Activated CD4-positive, alpha-beta memory T cell treated with anti-CD3 and anti-CD28 coated beads for 36 hours (primary cell): ENCODE measurements around the gene RPA3. TPM values are rescaled to one million over a fixed set of nuclear protein-coding genes. Genes with fewer than 3 reads are reported as not detected.

Experiments
- CTCF ChIA-PET: fragments of 350-600 bp; sonication (Branson Sonifier 250); formaldehyde crosslinking; loops from one replicate; lab custom pipeline; 2021; ENCODE audit warnings: antibody characterized with exemption, inconsistent platforms; lab: Charles Lee
- POLR2A ChIA-PET: fragments of 350-600 bp; sonication (Branson Sonifier 250); formaldehyde crosslinking; loops from one replicate; lab custom pipeline; 2021; ENCODE audit warnings: antibody characterized with exemption; lab: Charles Lee
- DNase-seq: peaks from one replicate; pipeline ENCODE4 v3.0.0-alpha.2; 2020
- H3K27ac Mint-ChIP-seq: one replicate; pipeline ENCODE4 v1.8.0; 2021; ENCODE audit warnings: mixed read lengths
- H3K27me3 Mint-ChIP-seq: one replicate; pipeline ENCODE4 v1.8.0; 2021; ENCODE audit warnings: mixed read lengths
- H3K36me3 Mint-ChIP-seq: one replicate; pipeline ENCODE4 v1.8.0; 2021; ENCODE audit warnings: mixed read lengths
- H3K4me1 Mint-ChIP-seq: one replicate; pipeline ENCODE4 v1.8.0; 2021; ENCODE audit warnings: low read depth, mixed read lengths
- H3K4me3 Mint-ChIP-seq: one replicate; pipeline ENCODE4 v1.8.0; 2021; ENCODE audit warnings: mild to moderate bottlenecking, mixed read lengths
- H3K9me3 Mint-ChIP-seq: one replicate; pipeline ENCODE4 v1.8.0; 2021; ENCODE audit warnings: mixed read lengths
- intact Hi-C: fragments of 100-400 bp; cut with micrococcal nuclease; formaldehyde crosslinking; loops from one replicate; pipeline ENCODE4 v1.15.1; 2023
- total RNA-seq, 2 experiments: library from RNA; stranded (reverse); gene quantifications; one replicate each; pipeline ENCODE4 v1.2.3, GENCODE V29; 2021

RPA3 gene
- 100 to 1,000 TPM; 214 to 220 TPM for total RNA-seq

DNA sequence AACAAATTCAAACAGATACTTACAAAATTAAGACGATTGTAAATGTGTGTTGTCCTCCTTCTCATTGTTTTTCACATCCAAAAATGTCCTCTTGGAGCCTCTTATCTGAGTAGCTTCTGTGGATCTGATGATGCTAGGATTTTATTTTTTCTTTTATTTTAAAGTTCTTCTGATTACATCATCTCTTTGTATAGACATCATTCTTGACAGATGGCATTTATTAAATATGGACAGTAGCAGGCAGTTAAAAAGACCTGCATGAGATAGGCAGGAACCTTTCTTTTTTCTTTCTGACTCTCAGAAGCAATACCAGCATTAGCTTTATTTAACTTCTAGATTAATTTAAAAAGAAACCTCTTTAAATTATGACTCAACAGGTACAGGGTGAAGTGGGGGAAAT, at the start of gene RPA3:
Gene RPA3, minus strand, starts transcription at position 116 of the 400 bp plus-strand sequence. CDS start 78,189 bp downstream, outside the sequence.
- no peaks in the 10 kb centered on the region for H3K27me3 Mint-ChIP-seq
- DNase-seq = no peak
- H3K9me3 Mint-ChIP-seq = no peaks in the 10 kb centered on the region
- peaks cover 17% of the 10 kb centered on the region for H3K4me1 Mint-ChIP-seq
- peak within 1 kb of the TSS; percentile 45 for H3K27ac Mint-ChIP-seq
- intact Hi-C loops = loop anchor here (2.0 to 5.0 kb wide), 4 partner anchors 38 to 322 kb away; partner anchors contain the start of gene UMAD1
- peaks cover 5% of the 10 kb centered on the region for H3K36me3 Mint-ChIP-seq
- H3K4me3 Mint-ChIP-seq = peak within 1 kb of the TSS; percentile 8
- ChIA-PET CTCF (interaction anchor here (0.8 to 1.7 kb wide), 5 partner anchors 37 to 499 kb away, joined by 3 to 14 read pairs (median 4); no protein-coding TSS in a partner anchor), POLR2A (interaction anchor here (1.4 to 2.2 kb wide), 3 partner anchors 16 to 150 kb away, joined by 3 to 8 read pairs (median 4); partner anchors contain the start of gene UMAD1)

DNA sequence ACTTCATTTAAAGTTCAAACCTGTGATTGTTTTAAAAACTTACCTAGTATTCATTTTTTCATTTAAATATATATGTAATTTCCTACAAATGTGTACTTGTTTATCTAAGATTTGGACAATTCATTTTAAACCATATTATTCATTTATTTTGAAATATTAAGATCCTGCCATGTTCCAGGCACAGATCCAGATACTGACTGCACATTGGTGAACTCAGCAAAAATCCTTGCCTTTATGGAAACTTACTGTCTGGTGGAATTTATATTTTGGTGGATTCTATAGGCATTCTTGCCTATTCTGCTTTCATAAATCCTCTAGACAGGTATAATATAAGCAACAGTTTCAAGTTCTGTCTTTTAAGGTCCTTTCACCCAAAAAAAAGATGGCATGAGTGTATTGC, 48.3 kb upstream of the RPA3 start:
- Mint-ChIP-seq H3K27me3 (no peaks in the 10 kb centered on the region), H3K4me3 (no peak overlapping the region), H3K36me3 (no peaks in the 10 kb centered on the region), H3K9me3 (no peaks in the 10 kb centered on the region), H3K27ac (no peak overlapping the region), H3K4me1 (peaks cover 31% of the 10 kb centered on the region)
- CTCF ChIA-PET = interaction anchor here (0.7 kb wide), 1 partner anchor 14 kb away, joined by 3 read pairs; no protein-coding TSS in a partner anchor
- intact Hi-C loops = loop anchor here (10.0 kb wide), 1 partner anchor 582 kb away; the partner anchor contains the start of gene C1GALT1
- no peak for DNase-seq
- POLR2A ChIA-PET = no interaction called here

DNA sequence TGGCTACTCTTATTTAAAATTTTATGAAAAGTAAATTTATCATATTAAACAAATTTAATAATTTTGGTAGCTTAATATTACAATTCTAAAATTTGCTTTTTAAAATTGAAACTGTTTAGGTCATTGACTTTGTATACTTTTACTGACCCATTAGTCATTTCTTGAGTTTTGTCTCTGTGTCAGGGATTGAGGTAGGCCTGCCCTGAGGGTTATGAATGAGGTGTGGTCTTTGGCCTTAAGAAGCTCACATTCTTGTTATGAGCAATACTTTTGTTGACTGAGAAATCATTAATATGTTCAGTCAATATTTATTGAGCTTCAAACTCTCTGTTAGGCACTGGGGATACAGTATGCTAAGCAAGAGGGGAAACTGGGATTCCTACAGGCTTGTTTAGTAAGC, 47.0 kb upstream of the RPA3 start:
- ChIA-PET CTCF (interaction anchor here (0.7 to 2.1 kb wide), 7 partner anchors 45 to 451 kb away, joined by 3 to 14 read pairs (median 3); no protein-coding TSS in a partner anchor), POLR2A (no interaction called here)
- no peak for DNase-seq
- no peak overlapping the region for H3K27ac Mint-ChIP-seq
- no peaks in the 10 kb centered on the region for H3K27me3 Mint-ChIP-seq
- peaks cover 32% of the 10 kb centered on the region for H3K4me1 Mint-ChIP-seq
- no peaks in the 10 kb centered on the region for H3K9me3 Mint-ChIP-seq
- intact Hi-C loops = loop anchor here (10.0 kb wide), 1 partner anchor 581 kb away; the partner anchor contains the start of gene C1GALT1
- no peak overlapping the region for H3K4me3 Mint-ChIP-seq
- no peaks in the 10 kb centered on the region for H3K36me3 Mint-ChIP-seq

DNA sequence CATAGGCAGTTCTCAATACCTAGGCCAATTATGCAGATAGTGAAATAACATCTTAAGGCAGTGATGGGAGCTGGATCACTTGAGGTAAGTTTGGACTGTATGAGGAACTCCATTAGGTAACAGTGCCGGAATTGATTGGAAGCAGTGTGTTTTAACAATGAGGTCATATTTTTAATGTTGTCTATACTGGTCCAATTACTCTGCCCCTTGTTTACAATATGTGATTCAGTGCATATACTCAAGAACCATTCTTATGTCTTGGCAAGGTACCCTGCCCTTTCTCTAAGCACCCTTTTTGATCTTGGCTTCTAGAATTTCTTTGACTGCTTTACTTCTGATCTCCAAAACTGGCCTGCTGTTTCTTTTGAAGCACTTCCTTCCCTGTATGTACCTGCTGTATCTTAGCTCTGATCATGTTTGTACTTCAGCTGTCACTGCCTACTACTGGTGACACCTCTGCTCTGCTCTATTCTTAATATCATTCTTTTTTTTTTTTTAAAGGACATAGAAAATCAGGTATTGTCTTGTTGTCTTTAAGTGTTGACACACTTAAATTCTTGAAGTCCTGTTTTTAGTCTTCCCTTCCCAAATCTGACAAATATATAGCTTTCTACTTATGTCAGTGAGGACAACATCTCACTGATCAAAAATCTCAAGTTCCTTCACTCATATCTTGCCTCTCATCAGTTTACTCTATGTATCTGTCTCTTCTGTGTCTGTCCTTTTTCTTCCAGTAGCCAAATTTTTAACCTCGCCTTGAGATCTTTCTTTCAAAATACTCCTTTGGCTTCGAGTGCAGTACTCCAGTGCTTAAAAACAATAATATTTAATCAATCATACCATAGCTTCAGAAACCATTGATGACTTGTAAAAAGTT, 46.4 kb upstream of the RPA3 start:
- intact Hi-C loops = loop anchor here (5.0 to 10.0 kb wide), 8 partner anchors 122 to 580 kb away; partner anchors contain the start of genes C1GALT1, GLCCI1 and UMAD1
- Mint-ChIP-seq H3K4me3 (no peak overlapping the region), H3K36me3 (no peaks in the 10 kb centered on the region), H3K27me3 (no peaks in the 10 kb centered on the region), H3K4me1 (peaks cover 32% of the 10 kb centered on the region), H3K27ac (peak overlapping the region; percentile 1), H3K9me3 (no peaks in the 10 kb centered on the region)
- ChIA-PET CTCF (interaction anchor here (0.6 to 2.1 kb wide), 10 partner anchors 45 to 453 kb away, joined by 3 to 14 read pairs (median 3); no protein-coding TSS in a partner anchor), POLR2A (interaction anchor here (1.3 kb wide), 1 partner anchor 46 kb away, joined by 7 read pairs; no protein-coding TSS in a partner anchor)
- no peak for DNase-seq

DNA sequence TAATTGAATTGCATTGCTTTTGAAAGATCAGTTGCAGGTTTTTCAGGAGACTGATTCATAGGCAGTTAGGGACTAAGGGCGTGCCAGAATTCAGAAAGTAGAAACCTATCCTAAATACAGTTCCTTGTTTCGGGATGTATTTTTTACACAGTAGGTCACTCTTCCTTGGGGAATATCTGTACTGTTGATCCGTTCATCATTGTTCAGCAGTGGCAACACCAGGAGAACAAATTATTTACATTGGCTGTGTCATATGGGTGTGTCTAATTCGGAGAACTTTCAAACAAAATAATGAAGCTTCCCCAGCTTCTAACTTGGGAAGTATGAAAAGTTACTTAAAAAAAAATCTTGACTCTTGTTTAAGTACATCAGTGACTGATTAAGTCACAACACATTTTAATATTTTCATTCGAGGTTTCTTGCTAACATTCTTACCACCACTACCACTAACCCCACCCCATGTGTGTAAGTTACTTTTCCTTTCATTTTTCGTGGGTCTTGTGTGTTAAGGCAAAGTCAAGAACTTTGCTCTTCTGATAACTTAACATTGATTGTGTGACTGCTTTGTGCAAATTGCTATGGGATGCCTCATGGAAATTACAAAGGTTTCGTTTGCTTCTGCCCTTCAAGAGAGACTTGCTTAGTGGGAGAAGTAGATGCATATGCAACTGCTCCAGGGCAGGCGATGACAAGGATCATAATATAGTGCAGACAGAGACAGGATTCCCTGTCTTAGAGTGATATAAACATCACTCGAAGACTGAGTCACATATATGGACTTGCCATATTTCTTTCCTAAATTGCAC, 43.8 kb upstream of the RPA3 start:
- ChIA-PET POLR2A (no interaction called here), CTCF (interaction anchor here (1.2 to 5.3 kb wide), 5 partner anchors 10 to 427 kb away, joined by 3 to 51 read pairs (median 5); no protein-coding TSS in a partner anchor)
- H3K4me1 Mint-ChIP-seq = peaks cover 32% of the 10 kb centered on the region
- peak; percentile 16 for DNase-seq
- peak overlapping the region; percentile 88 for H3K4me3 Mint-ChIP-seq
- intact Hi-C loops = loop anchor here (1.0 to 10.0 kb wide), 12 partner anchors 43 to 577 kb away; partner anchors contain the start of genes C1GALT1, GLCCI1 and UMAD1
- H3K27me3 Mint-ChIP-seq = no peaks in the 10 kb centered on the region
- no peaks in the 10 kb centered on the region for H3K9me3 Mint-ChIP-seq
- H3K27ac Mint-ChIP-seq = peak overlapping the region; percentile 83
- no peaks in the 10 kb centered on the region for H3K36me3 Mint-ChIP-seq

DNA sequence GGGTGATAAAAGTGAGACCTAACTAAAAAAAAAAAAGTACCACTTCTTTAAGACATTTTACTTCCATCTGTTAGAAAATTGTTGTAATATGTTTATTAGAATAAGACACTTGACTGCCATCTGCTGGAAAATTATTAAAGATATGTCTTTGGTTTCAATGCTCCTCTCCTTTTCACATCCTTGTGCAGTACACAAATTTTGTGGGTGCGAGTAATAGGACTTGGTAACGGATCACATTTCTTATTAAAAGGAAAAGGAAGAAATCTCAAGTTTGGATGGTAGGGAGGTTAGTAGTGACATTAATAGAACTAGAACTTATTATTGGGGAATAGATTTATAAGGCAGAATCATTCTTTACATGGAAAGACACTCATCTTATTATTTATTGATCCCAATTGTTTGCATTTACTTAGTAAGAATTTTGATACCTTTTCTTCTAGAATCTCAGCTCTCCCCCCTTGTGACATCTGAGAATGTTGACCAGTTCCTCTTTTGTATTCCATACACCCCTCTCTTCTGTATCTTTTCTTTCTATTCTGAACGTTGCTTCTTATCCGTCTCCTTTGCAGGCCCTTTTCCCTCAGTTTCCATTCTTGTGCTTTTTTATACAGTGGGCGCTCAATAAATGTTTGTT, 43.0 kb upstream of the RPA3 start:
- H3K9me3 Mint-ChIP-seq = no peaks in the 10 kb centered on the region
- H3K4me1 Mint-ChIP-seq = peaks cover 32% of the 10 kb centered on the region
- H3K36me3 Mint-ChIP-seq = no peaks in the 10 kb centered on the region
- peak overlapping the region; percentile 88 for H3K4me3 Mint-ChIP-seq
- DNase-seq = no peak
- ChIA-PET POLR2A (no interaction called here), CTCF (interaction anchor here (1.1 to 5.3 kb wide), 10 partner anchors 11 to 658 kb away, joined by 3 to 51 read pairs (median 4); partner anchors contain the start of gene UMAD1)
- H3K27me3 Mint-ChIP-seq = no peaks in the 10 kb centered on the region
- H3K27ac Mint-ChIP-seq = peak overlapping the region; percentile 83
- intact Hi-C loops = loop anchor here (1.0 to 10.0 kb wide), 10 partner anchors 80 to 577 kb away; partner anchors contain the start of genes C1GALT1, GLCCI1 and UMAD1

DNA sequence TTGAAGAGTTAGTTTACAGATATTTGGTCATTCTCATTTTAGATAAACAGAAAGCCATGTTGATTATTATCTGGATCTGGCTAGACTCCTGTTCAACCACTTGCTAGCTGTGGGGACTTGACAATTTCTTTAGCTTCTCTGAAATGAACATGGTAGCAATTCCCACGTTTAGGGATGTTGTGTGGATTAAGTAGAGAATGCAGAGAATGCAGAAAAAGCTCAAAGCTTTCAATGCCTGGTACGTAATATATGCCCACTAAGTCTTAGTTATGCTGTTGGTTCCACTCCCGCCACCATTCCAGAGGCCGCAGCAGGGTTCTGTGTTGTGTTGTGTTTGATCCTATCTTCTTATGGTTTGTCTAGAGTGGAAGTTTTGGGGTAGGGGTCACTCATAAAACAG, 39.2 kb upstream of the RPA3 start:
- POLR2A ChIA-PET = no interaction called here

DNA sequence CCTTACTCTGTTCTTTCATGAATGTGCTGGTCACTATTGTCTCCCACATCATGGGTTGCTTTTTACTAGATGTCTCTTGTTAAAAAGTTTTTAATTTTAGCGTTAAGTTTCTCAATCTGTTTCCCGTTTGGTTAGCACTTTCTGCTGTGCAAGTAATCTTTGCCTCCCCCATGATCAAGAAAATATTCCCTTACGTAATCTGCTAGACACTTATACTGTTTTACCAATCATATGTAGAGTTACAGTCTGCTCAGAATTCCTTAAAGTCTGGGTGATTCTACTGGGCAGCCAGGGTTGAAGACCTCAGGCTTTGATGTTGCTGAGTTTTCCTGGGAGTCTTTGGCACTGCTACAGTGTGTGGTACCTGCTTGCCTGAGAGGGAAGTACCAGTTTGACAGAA, 38.2 kb upstream of the RPA3 start:
- H3K4me1 Mint-ChIP-seq = peaks cover 4% of the 10 kb centered on the region
- ChIA-PET CTCF (no interaction called here), POLR2A (no interaction called here)
- H3K9me3 Mint-ChIP-seq = no peaks in the 10 kb centered on the region
- peaks cover 3% of the 10 kb centered on the region for H3K36me3 Mint-ChIP-seq
- intact Hi-C loops = no loop called here
- H3K4me3 Mint-ChIP-seq = no peak overlapping the region
- no peaks in the 10 kb centered on the region for H3K27me3 Mint-ChIP-seq
- no peak overlapping the region for H3K27ac Mint-ChIP-seq
- no peak for DNase-seq

More for the DNA sequence above, 39.2 kb upstream of the RPA3 start:
- H3K4me1 Mint-ChIP-seq = peaks cover 14% of the 10 kb centered on the region
- H3K27ac Mint-ChIP-seq = no peak overlapping the region
- no peaks in the 10 kb centered on the region for H3K27me3 Mint-ChIP-seq
- no peak for DNase-seq
- CTCF ChIA-PET = interaction anchor here (1.1 to 5.3 kb wide), 2 partner anchors 76 to 432 kb away, joined by 3 to 51 read pairs; no protein-coding TSS in a partner anchor
- intact Hi-C loops = no loop called here
- H3K36me3 Mint-ChIP-seq = peaks cover 3% of the 10 kb centered on the region
- H3K9me3 Mint-ChIP-seq = no peaks in the 10 kb centered on the region
- H3K4me3 Mint-ChIP-seq = no peak overlapping the region

DNA sequence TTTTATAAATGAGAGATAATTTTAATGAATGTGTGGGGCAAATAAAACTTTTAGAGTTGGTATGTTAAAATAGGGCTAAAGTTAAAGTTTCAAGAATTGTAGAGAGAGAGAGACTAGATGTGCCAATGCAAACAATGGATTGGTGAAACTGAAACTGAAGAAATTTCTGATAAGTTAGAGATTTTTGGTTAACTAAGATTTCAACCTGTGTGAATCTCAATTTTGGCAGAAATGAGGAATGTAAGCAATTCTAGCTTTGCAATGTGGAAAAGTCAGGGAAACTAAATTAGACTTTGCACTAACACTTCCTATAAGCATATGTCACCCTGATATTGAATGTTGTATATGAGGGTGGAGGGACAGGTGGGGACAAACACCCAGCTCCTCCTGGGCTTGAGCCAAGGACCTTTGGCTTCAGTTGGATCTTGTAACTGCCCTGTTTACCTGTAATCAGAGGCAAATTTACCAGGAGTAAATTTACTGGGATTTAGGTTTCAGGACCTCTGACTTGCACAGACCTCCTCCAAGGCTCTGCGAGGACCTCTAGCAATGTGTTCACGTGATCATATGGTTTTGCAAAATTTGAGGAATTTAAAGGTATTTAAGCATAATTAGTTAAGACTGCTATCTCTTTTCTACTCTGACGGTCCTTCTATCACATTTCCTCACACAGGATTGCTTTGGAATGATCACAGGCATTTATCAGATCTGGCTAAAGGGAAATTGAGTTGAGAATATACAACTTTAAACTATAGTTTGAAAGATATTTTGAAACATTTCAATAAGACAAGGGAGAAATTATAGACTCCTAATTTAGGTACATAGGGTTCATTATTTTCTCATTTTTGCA, 33.1 kb upstream of the RPA3 start:
- intact Hi-C loops = no loop called here
- Mint-ChIP-seq H3K4me1 (peaks cover 3% of the 10 kb centered on the region), H3K27ac (no peak overlapping the region), H3K36me3 (peaks cover 3% of the 10 kb centered on the region), H3K9me3 (no peaks in the 10 kb centered on the region), H3K27me3 (no peaks in the 10 kb centered on the region), H3K4me3 (no peak overlapping the region)
- DNase-seq = no peak
- ChIA-PET CTCF (interaction anchor here (0.5 to 0.8 kb wide), 2 partner anchors 70 to 466 kb away, joined by 3 to 4 read pairs; no protein-coding TSS in a partner anchor), POLR2A (no interaction called here)

DNA sequence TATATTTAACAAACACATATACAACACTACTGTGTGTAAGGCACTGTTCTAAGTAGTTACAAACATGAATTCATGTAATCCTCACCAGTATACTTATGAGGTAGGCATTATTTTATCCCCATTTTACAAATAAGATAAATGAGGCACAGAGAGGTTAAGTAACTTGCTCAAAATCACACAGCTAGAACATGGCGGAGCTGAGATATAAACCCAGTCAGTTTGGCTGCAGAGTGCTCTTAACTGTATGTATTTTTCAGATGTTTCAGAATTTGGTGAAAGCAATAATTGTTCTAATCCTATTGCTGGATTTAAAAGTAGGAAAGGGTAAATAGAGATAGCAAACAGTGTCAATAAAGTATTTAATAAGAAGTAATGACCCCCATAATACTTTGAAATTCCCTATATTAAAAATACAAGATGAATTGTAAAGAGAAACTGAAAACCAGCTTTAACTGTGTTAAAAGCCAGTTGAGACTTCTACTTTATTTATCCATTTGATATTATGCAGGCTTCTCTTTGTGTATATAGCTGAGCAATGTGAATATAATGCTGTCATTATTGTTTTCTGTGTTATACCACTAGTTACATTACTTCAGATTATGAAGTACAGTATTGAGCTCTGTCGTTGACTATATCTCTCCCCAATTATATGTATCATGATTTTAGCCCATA, 32.3 kb upstream of the RPA3 start:
- CTCF ChIA-PET = interaction anchor here (0.5 to 0.8 kb wide), 2 partner anchors 69 to 466 kb away, joined by 3 to 4 read pairs; no protein-coding TSS in a partner anchor
- DNase-seq = no peak
- Mint-ChIP-seq H3K36me3 (peaks cover 3% of the 10 kb centered on the region), H3K9me3 (no peaks in the 10 kb centered on the region), H3K4me3 (no peak overlapping the region), H3K4me1 (peaks cover 3% of the 10 kb centered on the region), H3K27me3 (no peaks in the 10 kb centered on the region), H3K27ac (no peak overlapping the region)
- POLR2A ChIA-PET = no interaction called here
- intact Hi-C loops = no loop called here
